K562 (cell line): Measurements from ENCODE around the gene LRRC26. TPM values are rescaled to one million over a fixed set of nuclear protein-coding genes. Genes with fewer than 3 reads are reported as not detected.

ENCODE experiments used
- ATF1 ChIP-seq, 2 experiments: fragments of 450-650 bp in 1 of 2; IDR thresholded peaks; 2 replicates each; pipeline ENCODE4 v1.6.1; 2016; ENCODE audit warnings: missing compliant biosample characterization in 1 of 2, missing genetic modification characterization in 1 of 2
- BRF2 ChIP-seq: IDR thresholded peaks from 3 replicates; pipeline ENCODE4 v1.6.1; 2011; ENCODE audit warnings: borderline replicate concordance, mild to moderate bottlenecking; ENCODE audit not compliant: insufficient read length, insufficient read depth
- CREB5 ChIP-seq: fragments of 250-450 bp; sonication (Bioruptor Pico); IDR thresholded peaks from 2 replicates; pipeline ENCODE4 v1.5.0; 2020; ENCODE audit warnings: mild to moderate bottlenecking
- GATA2 ChIP-seq: sonication (generic); formaldehyde crosslinking; IDR thresholded peaks from 2 replicates; pipeline ENCODE4 v1.4.0; 2020; ENCODE audit warnings: mild to moderate bottlenecking, missing genetic modification reagents
- GTF2F1 ChIP-seq: IDR thresholded peaks from 2 replicates; pipeline ENCODE4 v1.6.1; 2011; ENCODE audit warnings: low read depth, low read length, improper control_type of control experiment
- HMG20B ChIP-seq: fragments of 250-450 bp; sonication (Bioruptor Pico); IDR thresholded peaks from 2 replicates; pipeline ENCODE4 v1.5.0; 2021; ENCODE audit warnings: mild to moderate bottlenecking
- HNRNPH1 ChIP-seq: fragments of 200-400 bp; formaldehyde crosslinking; optimal IDR thresholded peaks from 2 replicates; pipeline ENCODE3; 2017; ENCODE audit warnings: low read depth, mild to moderate bottlenecking, low read length, moderate library complexity
- NR1H2 ChIP-seq: sonication (generic); formaldehyde crosslinking; IDR thresholded peaks from 2 replicates; pipeline ENCODE4 v1.4.0; 2020; ENCODE audit warnings: mild to moderate bottlenecking, missing genetic modification reagents
- PATZ1 ChIP-seq: fragments of 250-450 bp; sonication (Bioruptor Pico); IDR thresholded peaks from 2 replicates; pipeline ENCODE4 v1.5.0; 2020; ENCODE audit warnings: mild to moderate bottlenecking, borderline replicate concordance
- PHF21A ChIP-seq: fragments of 450-650 bp; IDR thresholded peaks from 2 replicates; pipeline ENCODE4 v1.6.1; 2017; ENCODE audit warnings: low read depth, borderline replicate concordance
- RBM15 ChIP-seq: fragments of 200-400 bp; formaldehyde crosslinking; IDR thresholded peaks from 2 replicates; pipeline ENCODE4 v1.6.1; 2018; ENCODE audit warnings: mild to moderate bottlenecking, low read length, moderate library complexity; ENCODE audit not compliant: insufficient read depth
- SIN3A ChIP-seq, 2 experiments: fragments of 150-350 bp in 1 of 2; IDR thresholded peaks; 2 replicates each; pipeline ENCODE4 v1.6.1; 2011 to 2016; ENCODE audit warnings: borderline replicate concordance in 2 of 2, low read depth in 2 of 2, low read length in 2 of 2, mild to moderate bottlenecking in 2 of 2, moderate library complexity in 2 of 2; ENCODE audit not compliant: control insufficient read depth in 1 of 2
- STAT6 ChIP-seq: sonication (generic); formaldehyde crosslinking; IDR thresholded peaks from 2 replicates; pipeline ENCODE4 v1.8.1; 2023; ENCODE audit warnings: mild to moderate bottlenecking, missing genetic modification reagents
- ZBTB1 ChIP-seq: sonication (generic); formaldehyde crosslinking; IDR thresholded peaks from 2 replicates; pipeline ENCODE4 v1.8.1; 2023; ENCODE audit warnings: missing genetic modification reagents, low read depth, mild to moderate bottlenecking, borderline replicate concordance
- ZBTB26 ChIP-seq: fragments of 450-650 bp; formaldehyde crosslinking; IDR thresholded peaks from 2 replicates; pipeline ENCODE4 v1.4.0; 2022; ENCODE audit warnings: missing genetic modification characterization
- ZFP30 ChIP-seq: fragments of 250-450 bp; sonication (Bioruptor Pico); IDR thresholded peaks from 2 replicates; pipeline ENCODE4 v1.8.0; 2022; ENCODE audit warnings: moderate library complexity, mild to moderate bottlenecking, inconsistent platforms, borderline replicate concordance
- ZNF316 ChIP-seq: fragments of 450-650 bp; IDR thresholded peaks from 2 replicates; pipeline ENCODE4 v1.6.1; 2016
- ZNF41 ChIP-seq: fragments of 250-450 bp; sonication (Bioruptor Pico); conservative IDR thresholded peaks from 2 replicates; pipeline ENCODE4 v1.4.0; 2020; ENCODE audit warnings: mild to moderate bottlenecking
- polyA plus RNA-seq, 8 experiments: library from polyadenylated mRNA; depleted of rRNA in 4 of 8; stranded (reverse) in 5 of 8; unstranded in 3 of 8; fragments of >200 nt; fragmentation: Nextera tagmentation in 2 of 8; fragmentation: Illumina TruSeq in 1 of 8; extraction: Ambion mirVana in 2 of 8; extraction: Trizol in 1 of 8; gene quantifications; 2 replicates each; pipeline versions ENCODE4 v1.2.1 to v1.2.3, GENCODE V29; 2011 to 2014; ENCODE audit warnings: inconsistent platforms in 1 of 8, missing spikeins in 1 of 8
- total RNA-seq, 7 experiments: library from RNA; depleted of rRNA in 6 of 7; stranded (reverse); fragments of >200 nt in 6 of 7; fragmentation: Illumina TruSeq in 2 of 7; extraction: Trizol in 2 of 7; gene quantifications; 2 replicates each; pipeline versions ENCODE4 v1.2.1 to v1.2.3, GENCODE V29; 2011 to 2021; ENCODE audit warnings: low replicate concordance in 1 of 7

The LRRC26 gene
- total and polyA plus RNA-seq, 9 of the 15 experiments (the other 6 are each of a cell fraction or from before 2014, with no cell fraction given) = not detected

- TF ChIP-seq STAT6 (CRISPR knock-in tag) = no peak
- TF ChIP-seq SIN3A (IDR thresholded peaks at IDR 0.05; ENCODE audit: borderline replicate concordance in 2 of 2, control insufficient read depth in 1 of 2, low read depth in 2 of 2, low read length in 2 of 2) = peak; percentile 94 to 95
- no peak for TF ChIP-seq ZFP30 (CRISPR knock-in tag)
- no peak for TF ChIP-seq ZBTB26 (CRISPR knock-in tag)
- no peak for TF ChIP-seq GTF2F1
- no peak for TF ChIP-seq PHF21A
- no peak for TF ChIP-seq PATZ1 (CRISPR knock-in tag)
- TF ChIP-seq HMG20B (CRISPR knock-in tag) = no peak
- TF ChIP-seq RBM15 = no peak
- no peak for TF ChIP-seq ZNF41 (CRISPR knock-in tag)
- TF ChIP-seq ATF1 (CRISPR knock-in tag; IDR thresholded peaks at IDR 0.05) = peak; percentile 94
- TF ChIP-seq ATF1 (tag; IDR thresholded peaks at IDR 0.05) = peak; percentile 98
- TF ChIP-seq NR1H2 (CRISPR knock-in tag) = no peak
- no peak for TF ChIP-seq GATA2 (CRISPR knock-in tag)
- TF ChIP-seq HNRNPH1 = no peak
- TF ChIP-seq ZBTB1 = no peak
- no peak for TF ChIP-seq CREB5 (CRISPR knock-in tag)
- no peak for TF ChIP-seq BRF2
- no peak for TF ChIP-seq ZNF316
Measured at GRCh38 chr9:137205126-137206069, 35.5 kb upstream of the LRRC26 start, which contains the start of the genes NDOR1 and TMEM203 (continued).
